Measurements from ENCODE around the gene IVNS1ABP. TPM values are rescaled to one million over a fixed set of nuclear protein-coding genes. Genes with fewer than 3 reads are reported as not detected.

IVNS1ABP gene
- total and polyA plus RNA-seq, 2 donors (not counting 3 experiments of a cell fraction or from before 2014, with no cell fraction given), result 26.3 to 81.6 TPM

DNA sequence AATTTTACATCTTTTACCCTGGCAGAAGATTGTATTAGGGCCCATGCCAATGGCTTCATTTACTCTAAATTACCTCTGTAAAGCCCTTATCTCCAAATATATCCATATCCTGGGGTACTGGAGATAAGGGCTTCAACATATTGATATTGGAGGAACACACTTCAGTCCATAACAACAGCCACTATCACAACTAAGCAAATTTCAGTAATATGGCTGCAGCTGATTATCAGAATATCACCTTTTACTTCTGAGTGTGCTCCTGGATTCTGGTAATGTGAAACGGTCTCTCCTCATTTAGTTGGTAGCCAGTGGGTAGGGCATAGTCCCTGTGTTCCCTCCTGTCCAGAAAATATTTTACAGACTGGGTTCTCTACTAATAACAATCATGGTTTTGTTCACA is 53.3 kb downstream of the IVNS1ABP start:
- H3K27ac ChIP-seq (ENCODE audit: insufficient read depth, low read depth, low read length), result no peak overlapping the region
- H3K9ac ChIP-seq (replicated peaks; ENCODE audit: extremely low read depth, insufficient read depth, low read length), result no peak overlapping the region
- no TSS peak for BruUV-seq (replicated peaks)
- H3K4me1 ChIP-seq (ENCODE audit: control insufficient read depth, extremely low read depth, insufficient read depth, low read length), result peaks cover 9% of the 10 kb centered on the region
- no peak overlapping the region for H3K4me2 ChIP-seq (ENCODE audit: insufficient read depth, low read length)
- no peak overlapping the region for H3K4me3 ChIP-seq (replicated peaks in 1 of 3; ENCODE audit: insufficient read depth in 1 of 3, low read depth in 1 of 3, low read length in 3 of 3)
- intact Hi-C loops (cut with micrococcal nuclease), result no loop called here
- H3K9me1 ChIP-seq (replicated peaks; ENCODE audit: control insufficient read depth, extremely low read depth, insufficient read depth, low read length), result no peaks in the 10 kb centered on the region
- DNase-seq (ENCODE audit: low read depth, low spot score) (no peak), FAIRE-seq (no peak)
- no peaks in the 10 kb centered on the region for H3K79me2 ChIP-seq (ENCODE audit: control insufficient read depth, insufficient read depth, low read length)
- no peaks in the 10 kb centered on the region for H4K20me1 ChIP-seq (replicated peaks; ENCODE audit: control insufficient read depth, extremely low read depth, insufficient read depth, low read length)
- CTCF ChIA-PET, result interaction anchor here (1.7 to 1.9 kb wide), 2 partner anchors 11 to 27 kb away, joined by 4 read pairs; no protein-coding TSS in a partner anchor
- POLR2A ChIA-PET, result no interaction called here
- H3K27me3 ChIP-seq (ENCODE audit: control insufficient read depth in 2 of 2, insufficient read depth in 2 of 2, low read length in 2 of 2), result no peaks in the 10 kb centered on the region
- no peaks in the 10 kb centered on the region for H3K9me3 ChIP-seq (replicated peaks; ENCODE audit: control insufficient read depth, insufficient read depth, low read length)
- H2AFZ ChIP-seq (ENCODE audit: low read depth, low read length), result no peak overlapping the region
- dilution Hi-C loops (cut with MboI; ENCODE audit: extremely low pct_ligation_motif_present, low sequenced_read_pairs), result no loop called here
- no peaks in the 10 kb centered on the region for H3K36me3 ChIP-seq (ENCODE audit: control insufficient read depth in 2 of 2, extremely low read depth in 1 of 2, insufficient read depth in 2 of 2, low read length in 2 of 2)
- no peak for TF ChIP-seq POLR2A (IDR thresholded peaks at IDR 0.05; ENCODE audit: low read depth, low read length)
- TF ChIP-seq POLR2AphosphoS5 (IDR thresholded peaks at IDR 0.05; ENCODE audit: insufficient read depth, low read depth, low read length), result no peak
- no peak for TF ChIP-seq MYC (IDR thresholded peaks at IDR 0.05; ENCODE audit: low read depth, low read length)

GRCh38 chr1:185263292-185263691 is 53.8 kb downstream of the IVNS1ABP start:
- H3K36me3 ChIP-seq (ENCODE audit: control insufficient read depth in 2 of 2, extremely low read depth in 1 of 2, insufficient read depth in 2 of 2, low read length in 2 of 2), result no peaks in the 10 kb centered on the region
- no peaks in the 10 kb centered on the region for H3K9me1 ChIP-seq (replicated peaks; ENCODE audit: control insufficient read depth, extremely low read depth, insufficient read depth, low read length)
- no peak overlapping the region for H3K4me3 ChIP-seq (replicated peaks in 1 of 3; ENCODE audit: insufficient read depth in 1 of 3, low read depth in 1 of 3, low read length in 3 of 3)
- H3K4me2 ChIP-seq (ENCODE audit: insufficient read depth, low read length), result no peak overlapping the region
- DNase-seq (ENCODE audit: low read depth, low spot score) (no peak), FAIRE-seq (no peak)
- no peaks in the 10 kb centered on the region for H3K27me3 ChIP-seq (ENCODE audit: control insufficient read depth in 2 of 2, insufficient read depth in 2 of 2, low read length in 2 of 2)
- no peaks in the 10 kb centered on the region for H4K20me1 ChIP-seq (replicated peaks; ENCODE audit: control insufficient read depth, extremely low read depth, insufficient read depth, low read length)
- dilution Hi-C loops (cut with MboI; ENCODE audit: extremely low pct_ligation_motif_present, low sequenced_read_pairs) (no loop called here), intact Hi-C loops (cut with micrococcal nuclease) (no loop called here)
- H3K9me3 ChIP-seq (replicated peaks; ENCODE audit: control insufficient read depth, insufficient read depth, low read length), result no peaks in the 10 kb centered on the region
- TF ChIP-seq MYC (IDR thresholded peaks at IDR 0.05; ENCODE audit: low read depth, low read length), result no peak
- no peak for TF ChIP-seq POLR2A (IDR thresholded peaks at IDR 0.05; ENCODE audit: low read depth, low read length)
- TF ChIP-seq POLR2AphosphoS5 (IDR thresholded peaks at IDR 0.05; ENCODE audit: insufficient read depth, low read depth, low read length), result no peak
- TF ChIP-seq JUN (IDR thresholded peaks at IDR 0.05; ENCODE audit: borderline replicate concordance, insufficient read depth, insufficient read length, low read depth), result no peak
- TF ChIP-seq EZH2 (IDR thresholded peaks at IDR 0.05; ENCODE audit: borderline replicate concordance, low read depth, low read length, severe bottlenecking), result no peak
- TF ChIP-seq CTCF (IDR thresholded peaks at IDR 0.05; ENCODE audit: extremely low read depth in 1 of 2, insufficient read depth in 1 of 2, low read depth in 1 of 2, low read length in 2 of 2), result no peak
- TF ChIP-seq GATA2 (IDR thresholded peaks at IDR 0.05; ENCODE audit: insufficient read depth, insufficient read length, low read depth, low read length), result no peak
- TF ChIP-seq MAX (IDR thresholded peaks at IDR 0.05; ENCODE audit: insufficient read depth, insufficient read length), result no peak
- TF ChIP-seq FOS (IDR thresholded peaks at IDR 0.05; ENCODE audit: borderline replicate concordance, insufficient read depth, low read length), result no peak
- peaks cover 9% of the 10 kb centered on the region for H3K4me1 ChIP-seq (ENCODE audit: control insufficient read depth, extremely low read depth, insufficient read depth, low read length)
- CTCF ChIA-PET, result interaction anchor here (1.4 to 1.9 kb wide), 2 partner anchors 11 to 25 kb away, joined by 4 read pairs; no protein-coding TSS in a partner anchor
- no peak overlapping the region for H3K27ac ChIP-seq (ENCODE audit: insufficient read depth, low read depth, low read length)
- H3K9ac ChIP-seq (replicated peaks; ENCODE audit: extremely low read depth, insufficient read depth, low read length), result no peak overlapping the region
- H2AFZ ChIP-seq (ENCODE audit: low read depth, low read length), result no peak overlapping the region
- POLR2A ChIA-PET, result no interaction called here
- H3K79me2 ChIP-seq (ENCODE audit: control insufficient read depth, insufficient read depth, low read length), result no peaks in the 10 kb centered on the region
- no TSS peak for BruUV-seq (replicated peaks)

Data from endothelial cell of umbilical vein (primary cell).